ENCODE results near the gene SCIMP. TPM values are rescaled to one million over a fixed set of nuclear protein-coding genes. Genes with fewer than 3 reads are reported as not detected.
"Not testable (repeated sequence)": the region's sequence is repeated elsewhere in the genome, so short reads cannot be mapped to it uniquely, and the experiment has no call there.

SCIMP gene
- total and polyA plus RNA-seq, 9 of the 15 experiments (the other 6 are each of a cell fraction or from before 2014, with no cell fraction given) = 0.01 to 0.11 (median 0.04) TPM; not detected in 6

DNA sequence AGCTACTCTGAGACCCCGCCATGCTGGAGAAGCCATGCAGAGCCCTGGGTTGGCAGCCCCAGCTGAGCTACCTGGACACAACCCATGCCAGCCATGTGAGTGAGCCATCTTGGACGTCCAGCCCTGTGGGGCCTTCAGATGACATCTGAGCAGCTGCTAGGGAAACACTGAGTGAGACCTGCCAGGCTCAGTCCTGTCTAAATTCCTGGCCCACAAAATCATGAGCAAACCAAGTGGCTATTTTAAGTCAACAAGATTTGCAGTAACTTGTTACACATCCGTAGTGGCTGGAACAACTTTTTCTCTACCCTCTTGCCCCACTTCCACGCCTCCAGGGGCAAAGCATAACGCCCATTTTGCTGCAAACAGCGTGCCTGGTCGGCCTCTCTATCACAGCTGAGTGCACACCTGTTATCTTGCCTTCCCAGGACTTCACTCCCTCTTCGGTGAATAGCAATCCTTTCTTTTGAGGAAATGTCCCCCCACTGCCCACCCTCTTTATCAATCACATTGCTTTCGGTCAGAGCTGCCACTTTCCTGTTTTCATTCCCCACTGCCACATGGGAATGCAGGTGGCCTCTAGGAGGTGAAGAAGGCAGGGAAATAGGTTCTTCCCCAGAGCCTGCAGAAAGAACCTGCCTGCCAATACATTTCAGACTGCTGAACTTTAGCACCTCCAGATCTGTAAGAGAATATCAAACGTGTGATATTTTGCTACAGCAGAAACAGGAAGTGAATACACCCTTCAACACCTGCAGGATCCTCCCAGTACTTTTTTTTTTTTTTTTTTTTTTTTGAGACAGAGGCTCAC, 7.4 kb upstream of the SCIMP start:
- Histone ChIP-seq H3K4me1 (replicated peaks in 1 of 2; ENCODE audit: control insufficient read depth in 2 of 2, insufficient read depth in 2 of 2, low read length in 2 of 2) (no peaks in the 10 kb centered on the region; a peak in 1 of 5 replicates), H4K20me1 (replicated peaks; ENCODE audit: control insufficient read depth, insufficient read depth, low read length) (no peaks in the 10 kb centered on the region), H3K4me3 (no peak overlapping the region), H3K36me3 (ENCODE audit: control insufficient read depth, insufficient read depth, low read length) (no peaks in the 10 kb centered on the region), H3K79me2 (ENCODE audit: control insufficient read depth, insufficient read depth, low read length) (no peaks in the 10 kb centered on the region), H3K27ac (ENCODE audit: extremely low read depth, low read depth, low read length) (no peak overlapping the region), H3K4me2 (ENCODE audit: insufficient read depth, low read length) (no peak overlapping the region), H3K9me3 (replicated peaks; ENCODE audit: control insufficient read depth, insufficient read depth, low read depth, low read length) (no peaks in the 10 kb centered on the region), H3K27me3 (ENCODE audit: control insufficient read depth in 2 of 2, insufficient read depth in 2 of 2, low read length in 2 of 2) (0 out of 5 replicates have a peak, but pooled peaks cover 0 to 7% of the 10 kb centered on the region in 2 experiments), H3K9ac (ENCODE audit: insufficient read depth in 1 of 2, low read depth in 2 of 2, low read length in 2 of 2) (no peak overlapping the region), H2AFZ (ENCODE audit: low read depth, low read length) (no peak overlapping the region), H3K9me1 (ENCODE audit: control insufficient read depth, insufficient read depth, low read length) (no peaks in the 10 kb centered on the region)
- POLR2A ChIA-PET = no interaction called here
- BruUV-seq (replicated peaks) = no TSS peak
- no peak for FAIRE-seq
- in situ Hi-C loops (cut with MboI) (loop anchor here (25.0 kb wide), 1 partner anchor 1195 kb away; the partner anchor contains the start of genes AIPL1 and PIMREG), intact Hi-C loops (cut with micrococcal nuclease) (no loop called here)
- ATAC-seq = no peak
- CTCF ChIA-PET (ENCODE audit: low intra/inter-chr PET ratio) = no interaction called here
- TF ChIP-seq SPI1 (IDR thresholded peaks at IDR 0.05; ENCODE audit: borderline replicate concordance, low read depth, low read length) = peak; percentile 54; the same call in 1 of the 2 replicates
- no peak for TF ChIP-seq POLR2B (IDR thresholded peaks at IDR 0.05; ENCODE audit: low read depth, partially characterized antibody)
- 1% methylated on average over 9 of the region's 10 CpGs for WGBS (ENCODE audit: insufficient coverage, low coverage, missing lambda C conversion rate)
- DNase-seq (ENCODE audit: extremely low read depth in 1 of 4, low spot score in 3 of 4) = no peak

DNA sequence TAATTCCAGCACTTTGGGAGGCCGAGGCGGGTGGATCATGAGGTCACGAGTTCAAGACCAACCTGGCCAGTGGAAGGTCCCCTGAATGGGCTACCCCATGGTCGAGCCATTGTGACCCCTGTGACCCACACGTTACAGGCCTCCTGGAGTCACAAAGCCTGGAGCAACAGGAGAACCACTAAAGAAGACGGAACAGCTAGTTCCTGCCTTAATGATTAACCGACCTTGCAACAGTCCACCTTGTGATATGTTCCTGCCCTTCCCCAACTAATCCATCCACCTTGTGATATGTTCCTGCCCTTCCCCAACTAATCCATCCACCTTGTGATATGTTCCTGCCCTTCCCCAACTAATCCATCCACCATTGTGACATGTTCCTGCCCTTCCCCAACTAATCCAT, 5.1 kb upstream of the SCIMP start:
- BruUV-seq (replicated peaks); H3K4me3 ChIP-seq; ATAC-seq; H3K9me3 ChIP-seq (replicated peaks; ENCODE audit: control insufficient read depth, insufficient read depth, low read depth, low read length); H3K4me2 ChIP-seq (ENCODE audit: insufficient read depth, low read length); H3K9me1 ChIP-seq (ENCODE audit: control insufficient read depth, insufficient read depth, low read length); DNase-seq (ENCODE audit: extremely low read depth in 1 of 4, low spot score in 3 of 4); H2AFZ ChIP-seq (ENCODE audit: low read depth, low read length); H3K9ac ChIP-seq (ENCODE audit: insufficient read depth in 1 of 2, low read depth in 2 of 2, low read length in 2 of 2); H4K20me1 ChIP-seq (replicated peaks; ENCODE audit: control insufficient read depth, insufficient read depth, low read length); H3K27ac ChIP-seq (ENCODE audit: extremely low read depth, low read depth, low read length); intact Hi-C loops (cut with micrococcal nuclease); CTCF ChIA-PET (ENCODE audit: low intra/inter-chr PET ratio); H3K79me2 ChIP-seq (ENCODE audit: control insufficient read depth, insufficient read depth, low read length); H3K4me1 ChIP-seq (replicated peaks in 1 of 2; ENCODE audit: control insufficient read depth in 2 of 2, insufficient read depth in 2 of 2, low read length in 2 of 2); FAIRE-seq; H3K36me3 ChIP-seq (ENCODE audit: control insufficient read depth, insufficient read depth, low read length): not testable (repeated sequence)
- in situ Hi-C loops (cut with MboI) = loop anchor here (25.0 kb wide), 1 partner anchor 1198 kb away; the partner anchor contains the start of genes AIPL1 and PIMREG
- H3K27me3 ChIP-seq (ENCODE audit: control insufficient read depth in 2 of 2, insufficient read depth in 2 of 2, low read length in 2 of 2) = peaks cover 0 to 11% of the 10 kb centered on the region in 2 experiments; a peak in 2 of 5 replicates
- POLR2A ChIA-PET = interaction anchor here (0.7 kb wide), 1 partner anchor 307 kb away, joined by 3 read pairs; no protein-coding TSS in a partner anchor
- WGBS (ENCODE audit: insufficient coverage, low coverage, missing lambda C conversion rate) = 1% methylated on average over 7 of the region's 7 CpGs
